Fibroblast of villous mesenchyme (primary cell): ENCODE results near the gene PSEN1. TPM values are rescaled to one million over a fixed set of nuclear protein-coding genes. Genes with fewer than 3 reads are reported as not detected.

Experiments used
- DNase-seq: peaks from one replicate; pipeline ENCODE4 v3.0.0-alpha.2; 2010; ENCODE audit warnings: low read depth
- H3K4me3 ChIP-seq: 2 replicates; pipeline ENCODE4 v1.5.1; 2011; ENCODE audit warnings: low read depth, mild to moderate bottlenecking, low read length
- total RNA-seq: library from RNA; depleted of rRNA; stranded (reverse); fragments of >200 nt; gene quantifications from 2 replicates; pipeline ENCODE4 v1.2.3, GENCODE V29; 2012
- TF ChIP-seq, protein P1 (sequence below): IDR thresholded peaks from 2 replicates; pipeline ENCODE4 v1.5.1; 2012; ENCODE audit warnings: low read depth, mild to moderate bottlenecking, low read length; ENCODE audit not compliant: insufficient read depth

PSEN1 gene
- 41.9 and 57.4 TPM in 2 replicates for total RNA-seq

DNA sequence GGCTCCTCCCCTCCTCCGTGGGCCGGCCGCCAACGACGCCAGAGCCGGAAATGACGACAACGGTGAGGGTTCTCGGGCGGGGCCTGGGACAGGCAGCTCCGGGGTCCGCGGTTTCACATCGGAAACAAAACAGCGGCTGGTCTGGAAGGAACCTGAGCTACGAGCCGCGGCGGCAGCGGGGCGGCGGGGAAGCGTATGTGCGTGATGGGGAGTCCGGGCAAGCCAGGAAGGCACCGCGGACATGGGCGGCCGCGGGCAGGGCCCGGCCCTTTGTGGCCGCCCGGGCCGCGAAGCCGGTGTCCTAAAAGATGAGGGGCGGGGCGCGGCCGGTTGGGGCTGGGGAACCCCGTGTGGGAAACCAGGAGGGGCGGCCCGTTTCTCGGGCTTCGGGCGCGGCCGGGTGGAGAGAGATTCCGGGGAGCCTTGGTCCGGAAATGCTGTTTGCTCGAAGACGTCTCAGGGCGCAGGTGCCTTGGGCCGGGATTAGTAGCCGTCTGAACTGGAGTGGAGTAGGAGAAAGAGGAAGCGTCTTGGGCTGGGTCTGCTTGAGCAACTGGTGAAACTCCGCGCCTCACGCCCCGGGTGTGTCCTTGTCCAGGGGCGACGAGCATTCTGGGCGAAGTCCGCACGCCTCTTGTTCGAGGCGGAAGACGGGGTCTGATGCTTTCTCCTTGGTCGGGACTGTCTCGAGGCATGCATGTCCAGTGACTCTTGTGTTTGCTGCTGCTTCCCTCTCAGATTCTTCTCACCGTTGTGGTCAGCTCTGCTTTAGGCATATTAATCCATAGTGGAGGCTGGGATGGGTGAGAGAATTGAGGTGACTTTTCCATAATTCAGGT lies at the start of gene PSEN1:
PSEN1 (plus strand) TSS at position 121 of the 839 bp plus-strand sequence. CDS start 11,513 bp downstream, outside the sequence.
- DNase-seq, result peak; percentile 94
- H3K4me3 ChIP-seq, result peak within 1 kb of the TSS; percentile 78
- TF ChIP-seq, protein P1, sequence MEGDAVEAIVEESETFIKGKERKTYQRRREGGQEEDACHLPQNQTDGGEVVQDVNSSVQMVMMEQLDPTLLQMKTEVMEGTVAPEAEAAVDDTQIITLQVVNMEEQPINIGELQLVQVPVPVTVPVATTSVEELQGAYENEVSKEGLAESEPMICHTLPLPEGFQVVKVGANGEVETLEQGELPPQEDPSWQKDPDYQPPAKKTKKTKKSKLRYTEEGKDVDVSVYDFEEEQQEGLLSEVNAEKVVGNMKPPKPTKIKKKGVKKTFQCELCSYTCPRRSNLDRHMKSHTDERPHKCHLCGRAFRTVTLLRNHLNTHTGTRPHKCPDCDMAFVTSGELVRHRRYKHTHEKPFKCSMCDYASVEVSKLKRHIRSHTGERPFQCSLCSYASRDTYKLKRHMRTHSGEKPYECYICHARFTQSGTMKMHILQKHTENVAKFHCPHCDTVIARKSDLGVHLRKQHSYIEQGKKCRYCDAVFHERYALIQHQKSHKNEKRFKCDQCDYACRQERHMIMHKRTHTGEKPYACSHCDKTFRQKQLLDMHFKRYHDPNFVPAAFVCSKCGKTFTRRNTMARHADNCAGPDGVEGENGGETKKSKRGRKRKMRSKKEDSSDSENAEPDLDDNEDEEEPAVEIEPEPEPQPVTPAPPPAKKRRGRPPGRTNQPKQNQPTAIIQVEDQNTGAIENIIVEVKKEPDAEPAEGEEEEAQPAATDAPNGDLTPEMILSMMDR, result no peak

DNA sequence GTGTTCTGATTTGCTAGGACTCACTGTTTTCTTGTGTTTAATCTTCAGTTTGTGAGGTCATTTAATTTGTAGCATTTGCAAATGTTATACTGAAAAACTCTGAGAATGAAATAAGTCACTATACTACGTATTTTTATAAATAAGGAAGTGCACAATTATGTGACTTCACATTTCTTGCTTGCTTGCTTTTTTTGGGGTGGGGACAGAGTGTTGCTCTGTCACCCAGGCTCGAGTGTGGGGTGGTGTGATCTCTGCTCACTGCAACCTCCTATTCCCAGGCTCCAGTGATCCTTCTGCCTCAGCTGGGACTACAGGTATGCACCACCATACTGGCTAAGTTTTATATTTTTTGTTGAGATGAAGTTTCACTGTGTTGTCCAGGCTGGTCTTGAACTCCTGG lies 45.3 kb upstream of the PSEN1 start:
- TF ChIP-seq, protein P1, result no peak
- no peak for DNase-seq
- H3K4me3 ChIP-seq, result no peak overlapping the region

DNA sequence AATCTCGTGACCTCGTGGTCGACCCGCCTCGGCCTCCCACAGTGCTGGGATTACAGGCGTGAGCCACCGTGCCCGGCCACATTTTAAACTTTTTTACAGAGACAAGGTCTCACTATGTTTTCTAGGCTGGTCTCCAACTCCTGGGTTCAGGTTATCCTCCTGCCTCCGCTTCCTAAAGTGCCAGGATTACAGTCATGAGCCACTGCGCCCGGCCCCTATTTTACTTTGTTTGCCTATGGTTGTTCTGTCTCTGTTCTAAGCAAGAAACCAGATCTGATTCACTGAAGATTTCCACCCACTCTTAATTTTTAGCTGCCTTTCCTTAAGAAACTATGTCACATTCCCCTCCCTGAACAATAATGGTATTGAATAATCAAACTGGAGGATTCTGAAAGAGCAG lies 38.9 kb upstream of the PSEN1 start:
- TF ChIP-seq, protein P1, result no peak
- H3K4me3 ChIP-seq, result no peak overlapping the region
- no peak for DNase-seq

DNA sequence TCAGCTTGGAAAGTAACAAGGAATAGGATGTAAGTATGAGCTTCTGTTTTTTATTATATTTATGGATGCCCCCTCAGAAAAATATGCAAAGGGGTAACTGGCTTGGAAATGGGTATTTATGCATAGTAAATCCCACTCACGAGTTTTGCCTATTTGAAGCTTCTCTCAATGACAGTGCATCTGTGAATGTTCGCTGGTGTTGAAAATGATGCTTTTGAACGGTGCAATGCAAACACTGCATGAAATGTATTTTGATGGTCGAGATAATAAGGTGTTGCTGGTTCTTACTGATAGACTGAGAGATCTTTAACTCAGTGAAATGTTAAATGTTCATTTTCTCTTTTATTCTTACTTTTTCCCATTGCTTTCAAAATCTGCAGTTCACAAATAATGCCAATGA lies 36.0 kb upstream of the PSEN1 start:
- no peak for DNase-seq
- TF ChIP-seq, protein P1, result no peak
- H3K4me3 ChIP-seq, result no peak overlapping the region

DNA sequence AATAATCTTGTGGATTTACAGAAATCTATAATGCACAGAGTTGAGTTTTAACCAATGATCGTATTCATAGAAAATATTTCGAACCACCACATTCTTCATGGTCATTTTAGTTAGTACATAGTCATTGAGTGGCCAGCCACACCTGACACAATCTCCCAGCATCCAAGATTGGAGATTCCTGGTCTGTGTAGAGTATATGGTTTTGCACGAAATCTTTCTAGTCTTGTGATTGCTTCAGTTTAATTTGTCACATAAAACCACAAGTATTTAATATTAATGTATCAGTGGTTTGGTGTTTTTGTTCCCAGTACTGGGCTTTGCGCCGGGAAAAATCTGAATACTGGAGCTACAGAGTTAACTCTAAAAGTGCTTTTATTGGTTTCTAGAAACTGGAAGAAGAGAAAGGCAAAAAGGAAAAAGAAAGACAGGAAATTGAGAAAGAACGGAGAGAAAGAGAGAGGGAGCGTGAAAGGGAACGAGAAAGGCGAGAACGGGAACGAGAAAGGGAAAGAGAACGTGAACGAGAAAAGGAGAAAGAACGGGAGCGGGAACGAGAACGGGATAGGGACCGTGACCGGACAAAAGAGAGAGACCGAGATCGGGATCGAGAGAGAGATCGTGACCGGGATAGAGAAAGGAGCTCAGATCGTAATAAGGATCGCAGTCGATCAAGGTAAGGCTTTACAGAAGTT lies 33.4 kb upstream of the PSEN1 start:
- DNase-seq, result no peak
- TF ChIP-seq, protein P1, result no peak
- no peak overlapping the region for H3K4me3 ChIP-seq

DNA sequence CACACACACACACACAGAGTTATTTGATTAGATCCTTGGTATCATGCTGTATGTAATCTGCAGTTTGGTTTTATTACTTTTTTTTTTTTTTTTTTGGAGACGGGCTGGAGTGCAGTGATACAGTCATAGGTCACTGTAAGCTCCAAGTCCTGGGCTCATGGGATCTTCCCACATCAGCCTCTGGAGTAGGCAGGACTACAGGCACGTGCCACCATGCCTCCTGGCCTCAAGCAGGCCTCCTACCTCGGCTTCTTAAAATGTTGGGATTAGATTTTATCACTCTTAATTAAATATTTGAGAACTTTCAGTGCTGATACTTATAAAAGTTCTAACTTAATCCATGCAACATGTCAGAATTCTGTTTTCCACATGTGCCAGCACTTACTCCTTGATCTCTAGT lies 31.3 kb upstream of the PSEN1 start:
- H3K4me3 ChIP-seq, result no peak overlapping the region
- peak; percentile 12 for DNase-seq
- TF ChIP-seq, protein P1, result no peak
